DND-41 (cell line): ENCODE results near the gene MELK.

Experiments
- ATAC-seq: fragments of 200-7000 bp; cut with Tn5 transposase; 3 replicates; pipeline ENCODE4 v1.9.1; 2021; ENCODE audit warnings: low read depth; ENCODE audit not compliant: insufficient read depth
- DNase-seq: peaks from one replicate; pipeline ENCODE4 v3.0.0-alpha.2; 2020
- H2AFZ ChIP-seq: 2 replicates; pipeline ENCODE4 v1.6.0; 2012; ENCODE audit warnings: low read depth, low read length
- H3K27ac ChIP-seq: 2 replicates; pipeline ENCODE4 v1.5.1; 2012; ENCODE audit warnings: low read length, inconsistent platforms
- H3K27me3 ChIP-seq: fragments of 200-600 bp; sonication (generic); 2 replicates; pipeline ENCODE4 v1.6.0; 2012; ENCODE audit warnings: low read length, mild to moderate bottlenecking, inconsistent platforms; ENCODE audit not compliant: insufficient read depth, poor library complexity
- H3K36me3 ChIP-seq: 2 replicates; pipeline ENCODE4 v1.5.1; 2012; ENCODE audit warnings: low read length, inconsistent platforms; ENCODE audit not compliant: insufficient read depth
- H3K4me1 ChIP-seq: 2 replicates; pipeline ENCODE4 v1.5.1; 2012; ENCODE audit warnings: mild to moderate bottlenecking, low read length; ENCODE audit not compliant: insufficient read depth
- H3K4me2 ChIP-seq: 2 replicates; pipeline ENCODE4 v1.6.0; 2012; ENCODE audit warnings: mild to moderate bottlenecking, moderate library complexity, low read length, inconsistent platforms; ENCODE audit not compliant: insufficient read depth
- H3K4me3 ChIP-seq, 2 experiments: fragments of 200-600 bp in 1 of 2; shearing (Covaris generic) in 1 of 2; 2 replicates each; pipeline ENCODE4 v1.5.1; 2012 to 2016; ENCODE audit warnings: inconsistent platforms in 2 of 2, low read length in 2 of 2, mild to moderate bottlenecking in 2 of 2, low read depth in 1 of 2, moderate library complexity in 1 of 2
- H3K79me2 ChIP-seq: 2 replicates; pipeline ENCODE4 v1.6.0; 2012; ENCODE audit warnings: low read length, inconsistent platforms; ENCODE audit not compliant: insufficient read depth
- H3K9ac ChIP-seq: 2 replicates; pipeline ENCODE4 v1.6.0; 2012; ENCODE audit warnings: low read depth, mild to moderate bottlenecking, inconsistent platforms, low read length, moderate library complexity
- H3K9me3 ChIP-seq: 2 replicates; pipeline ENCODE4 v1.5.1; 2012; ENCODE audit warnings: low read length, moderate library complexity, mild to moderate bottlenecking, inconsistent platforms; ENCODE audit not compliant: insufficient read depth, severe bottlenecking
- H4K20me1 ChIP-seq: 2 replicates; pipeline ENCODE4 v1.6.0; 2012; ENCODE audit warnings: low read length; ENCODE audit not compliant: insufficient read depth
- EZH2 ChIP-seq: IDR thresholded peaks from 3 replicates; pipeline ENCODE4 v1.6.1; 2012; ENCODE audit warnings: borderline replicate concordance, low read depth, mild to moderate bottlenecking, moderate library complexity, low read length, inconsistent platforms; ENCODE audit not compliant: severe bottlenecking
- TF ChIP-seq, protein P1 (sequence below): IDR thresholded peaks from 2 replicates; pipeline ENCODE4 v1.5.1; 2012; ENCODE audit warnings: borderline replicate concordance, low read length, moderate library complexity, mild to moderate bottlenecking; ENCODE audit not compliant: poor library complexity, severe bottlenecking; ENCODE audit errors: extremely low read depth

MELK gene

DNA sequence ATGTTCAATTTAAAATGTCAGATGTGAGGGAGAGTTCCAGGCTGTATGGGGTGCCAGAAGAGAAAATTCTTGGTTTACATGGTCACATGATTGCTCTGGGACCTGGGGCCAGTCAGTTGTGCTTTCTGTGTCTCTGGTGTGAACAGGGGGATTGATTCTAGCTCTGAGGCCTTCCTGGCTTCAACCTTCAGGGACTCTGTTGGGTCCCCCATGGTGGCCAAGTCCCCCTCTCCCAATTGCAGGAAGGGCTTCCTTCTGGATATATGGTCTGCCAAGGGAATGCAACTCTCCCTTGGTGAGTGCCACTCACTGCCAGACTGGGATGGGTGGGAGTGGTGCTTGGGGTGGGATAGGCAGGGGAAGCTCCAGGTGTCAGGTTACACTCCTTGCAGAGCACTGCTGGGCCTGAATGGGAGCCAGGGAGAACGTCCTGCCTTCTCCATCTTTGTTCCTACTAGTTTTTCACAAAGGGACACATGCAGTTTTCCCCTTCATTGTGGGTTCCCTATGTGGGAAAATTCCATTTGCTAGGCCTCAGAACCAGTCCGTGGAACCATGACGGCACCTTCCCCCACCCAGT is 153.2 kb downstream of the MELK start:
- no peaks in the 10 kb centered on the region for H3K9me3 ChIP-seq
- ATAC-seq = no peak
- H3K4me3 ChIP-seq = no peak overlapping the region
- no peaks in the 10 kb centered on the region for H3K4me1 ChIP-seq
- H3K4me2 ChIP-seq = no peak overlapping the region
- no peaks in the 10 kb centered on the region for H3K79me2 ChIP-seq
- TF ChIP-seq, protein P1, sequence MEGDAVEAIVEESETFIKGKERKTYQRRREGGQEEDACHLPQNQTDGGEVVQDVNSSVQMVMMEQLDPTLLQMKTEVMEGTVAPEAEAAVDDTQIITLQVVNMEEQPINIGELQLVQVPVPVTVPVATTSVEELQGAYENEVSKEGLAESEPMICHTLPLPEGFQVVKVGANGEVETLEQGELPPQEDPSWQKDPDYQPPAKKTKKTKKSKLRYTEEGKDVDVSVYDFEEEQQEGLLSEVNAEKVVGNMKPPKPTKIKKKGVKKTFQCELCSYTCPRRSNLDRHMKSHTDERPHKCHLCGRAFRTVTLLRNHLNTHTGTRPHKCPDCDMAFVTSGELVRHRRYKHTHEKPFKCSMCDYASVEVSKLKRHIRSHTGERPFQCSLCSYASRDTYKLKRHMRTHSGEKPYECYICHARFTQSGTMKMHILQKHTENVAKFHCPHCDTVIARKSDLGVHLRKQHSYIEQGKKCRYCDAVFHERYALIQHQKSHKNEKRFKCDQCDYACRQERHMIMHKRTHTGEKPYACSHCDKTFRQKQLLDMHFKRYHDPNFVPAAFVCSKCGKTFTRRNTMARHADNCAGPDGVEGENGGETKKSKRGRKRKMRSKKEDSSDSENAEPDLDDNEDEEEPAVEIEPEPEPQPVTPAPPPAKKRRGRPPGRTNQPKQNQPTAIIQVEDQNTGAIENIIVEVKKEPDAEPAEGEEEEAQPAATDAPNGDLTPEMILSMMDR = no peak
- no peak for TF ChIP-seq EZH2
- no peak overlapping the region for H3K27ac ChIP-seq
- no peaks in the 10 kb centered on the region for H4K20me1 ChIP-seq
- peaks cover 6% of the 10 kb centered on the region for H3K27me3 ChIP-seq
- no peak overlapping the region for H3K9ac ChIP-seq
- no peaks in the 10 kb centered on the region for H3K36me3 ChIP-seq
- no peak overlapping the region for H2AFZ ChIP-seq
- no peak for DNase-seq
